HepG2 (cell line): Measurements from ENCODE around the gene ABHD17C. TPM values are rescaled to one million over a fixed set of nuclear protein-coding genes. Genes with fewer than 3 reads are reported as not detected.

Experiments
- ATAC-seq: fragments of 200-7000 bp; cut with Tn5 transposase; 3 replicates; pipeline ENCODE4 v1.9.1; 2020; ENCODE audit warnings: mild to moderate bottlenecking, moderate library complexity
- BruUV-seq: library from RNA; stranded (reverse); fragments of 400-500 nt; replicated peaks from 2 replicates; lab custom pipeline; 2021; lab: Mats Ljungman, UMichigan
- CTCF ChIA-PET: fragments of 300-600 bp; formaldehyde crosslinking; extraction: SDS; loops from one replicate; lab custom pipeline; 2021; ENCODE audit warnings: low total read pairs, inconsistent platforms, low intra/inter-chr PET ratio; lab: Yijun Ruan, JAX
- POLR2A ChIA-PET: fragments of 350-600 bp; sonication (Branson Sonifier 250); formaldehyde crosslinking; loops from one replicate; lab custom pipeline; 2020; ENCODE audit warnings: antibody characterized with exemption, inconsistent platforms; lab: Yijun Ruan, JAX
- DNase-seq: peaks from one replicate; pipeline ENCODE4 v3.0.0-alpha.2; 2015; ENCODE audit warnings: low spot score
- FAIRE-seq: peaks from 3 replicates; lab custom pipeline; 2011; peaks lifted over from hg19 to GRCh38; lab: Jason Lieb, UNC
- H2AFZ ChIP-seq: one replicate; pipeline ENCODE4 v1.6.1; 2011; ENCODE audit warnings: low read length, inconsistent platforms
- H3K27ac ChIP-seq: fragments of 300-600 bp; 3 replicates; pipeline ENCODE4 v1.8.0; 2011; ENCODE audit warnings: mixed run types, mild to moderate bottlenecking, mixed read lengths, low read length, inconsistent platforms; ENCODE audit not compliant: insufficient read depth; ENCODE audit errors: extremely low read length
- H3K27me3 ChIP-seq, 2 experiments: fragments of 200-600 bp in 1 of 2; 2 replicates in 1 of 2; 3 replicates in 1 of 2; pipeline versions ENCODE4 v1.6.0 to v1.8.0; 2011; ENCODE audit warnings: low read length in 2 of 2, mild to moderate bottlenecking in 2 of 2, moderate library complexity in 2 of 2, inconsistent platforms in 1 of 2; ENCODE audit not compliant: insufficient read depth in 2 of 2, control insufficient read depth in 1 of 2
- H3K36me3 ChIP-seq, 2 experiments: fragments of 200-600 bp in 1 of 2; replicated peaks in 1 of 2; 2 replicates in 1 of 2; 3 replicates in 1 of 2; pipeline versions ENCODE4 v1.5.1 to v1.8.0; 2011; ENCODE audit warnings: low read length in 2 of 2, inconsistent platforms in 1 of 2; ENCODE audit not compliant: insufficient read depth in 2 of 2, control insufficient read depth in 1 of 2
- H3K4me1 ChIP-seq: 2 replicates; pipeline ENCODE4 v1.5.1; 2012; ENCODE audit warnings: low read length, inconsistent platforms; ENCODE audit not compliant: insufficient read depth
- H3K4me2 ChIP-seq: 2 replicates; pipeline ENCODE4 v1.6.0; 2011; ENCODE audit warnings: low read depth, low read length, inconsistent platforms
- H3K4me3 ChIP-seq, 3 experiments: fragments of 200-600 bp in 1 of 3; sonication (generic), shearing (Covaris generic) in 1 of 3; replicated peaks in 1 of 3; 2 replicates each; pipeline ENCODE4 v1.5.1; 2011 to 2016; ENCODE audit warnings: low read length in 3 of 3, inconsistent platforms in 2 of 3, low read depth in 2 of 3, mild to moderate bottlenecking in 2 of 3, control low read depth in 1 of 3, mixed read lengths in 1 of 3; ENCODE audit not compliant: insufficient read depth in 1 of 3
- H3K79me2 ChIP-seq: one replicate; pipeline ENCODE4 v1.6.1; 2011; ENCODE audit warnings: low read length, inconsistent platforms; ENCODE audit not compliant: insufficient read depth
- H3K9ac ChIP-seq: 2 replicates; pipeline ENCODE4 v1.6.0; 2011; ENCODE audit warnings: mild to moderate bottlenecking, low read depth, low read length, inconsistent platforms; ENCODE audit not compliant: insufficient read depth
- H3K9me3 ChIP-seq: 2 replicates; pipeline ENCODE4 v1.5.1; 2012; ENCODE audit warnings: mild to moderate bottlenecking, low read length
- H4K20me1 ChIP-seq: 2 replicates; pipeline ENCODE4 v1.6.0; 2011; ENCODE audit warnings: inconsistent platforms, mild to moderate bottlenecking, low read length, moderate library complexity; ENCODE audit not compliant: insufficient read depth
- ARHGAP35 ChIP-seq: sonication (generic); formaldehyde crosslinking; IDR thresholded peaks from 2 replicates; pipeline ENCODE4 v1.9.0; 2022; ENCODE audit warnings: mild to moderate bottlenecking, inconsistent platforms, moderate library complexity, missing genetic modification reagents, borderline replicate concordance
- BCL6 ChIP-seq: IDR thresholded peaks from 2 replicates; pipeline ENCODE4 v1.6.1; 2016; ENCODE audit warnings: missing genetic modification reagents, missing compliant biosample characterization
- CENPT ChIP-seq: sonication (generic); formaldehyde crosslinking; IDR thresholded peaks from 2 replicates; pipeline ENCODE4 v1.8.0; 2022; ENCODE audit warnings: low read depth, mild to moderate bottlenecking, moderate library complexity, missing genetic modification reagents
- GATA4 ChIP-seq: sonication (generic); IDR thresholded peaks from 2 replicates; pipeline ENCODE4 v1.6.1; 2016; ENCODE audit warnings: antibody characterized with exemption, low read depth, borderline replicate concordance
- MBNL3 ChIP-seq: fragments of 250-450 bp; sonication (Bioruptor Pico); conservative IDR thresholded peaks from 2 replicates; pipeline ENCODE4 v1.8.0; 2022; ENCODE audit warnings: mild to moderate bottlenecking, inconsistent platforms
- PITX1 ChIP-seq: sonication (generic); formaldehyde crosslinking; IDR thresholded peaks from 2 replicates; pipeline ENCODE4 v1.5.1; 2020; ENCODE audit warnings: mild to moderate bottlenecking, missing genetic modification reagents
- PLSCR1 ChIP-seq: sonication (generic); formaldehyde crosslinking; IDR thresholded peaks from 2 replicates; pipeline ENCODE4 v1.5.0; 2020; ENCODE audit warnings: missing genetic modification reagents, mild to moderate bottlenecking, borderline replicate concordance
- SAFB2 ChIP-seq: sonication (generic); formaldehyde crosslinking; IDR thresholded peaks from 2 replicates; pipeline ENCODE4 v1.5.1; 2020; ENCODE audit warnings: missing genetic modification reagents, low read depth, mild to moderate bottlenecking, borderline replicate concordance
- TCF12 ChIP-seq, 2 experiments: fragments of 450-650 bp in 1 of 2; sonication (generic) in 1 of 2; formaldehyde crosslinking in 1 of 2; IDR thresholded peaks; 2 replicates each; pipeline versions ENCODE4 v1.6.1 to v1.8.0; 2017 to 2022; ENCODE audit warnings: antibody characterized with exemption in 1 of 2, mild to moderate bottlenecking in 1 of 2, missing genetic modification reagents in 1 of 2, moderate library complexity in 1 of 2
- ZNF12 ChIP-seq: sonication (generic); formaldehyde crosslinking; IDR thresholded peaks from 2 replicates; pipeline ENCODE4 v1.5.0; 2020; ENCODE audit warnings: missing genetic modification reagents
- ZNF441 ChIP-seq: sonication (generic); formaldehyde crosslinking; IDR thresholded peaks from 2 replicates; pipeline ENCODE4 v1.7.0; 2021; ENCODE audit warnings: missing genetic modification reagents, borderline replicate concordance
- ZNF749 ChIP-seq: sonication (generic); formaldehyde crosslinking; IDR thresholded peaks from 2 replicates; pipeline ENCODE4 v1.8.0; 2022; ENCODE audit warnings: mild to moderate bottlenecking, missing genetic modification reagents, moderate library complexity, borderline replicate concordance
- ZNF784 ChIP-seq: sonication (generic); formaldehyde crosslinking; IDR thresholded peaks from 2 replicates; pipeline ENCODE4 v1.5.1; 2020; ENCODE audit warnings: missing genetic modification reagents, mild to moderate bottlenecking, borderline replicate concordance
- WGBS: methylation state at CpG from one replicate; pipeline ENCODE4 v1.1.6; 2017; ENCODE audit warnings: low lambda C conversion rate; 5-methylcytosine and 5-hydroxymethylcytosine counted together
- in situ Hi-C: cut with HindIII; loops from 2 replicates; pipeline ENCODE4 v1.10.0; 2017; ENCODE audit warnings: low pct_unique_long_range_greater_than_20kb; ENCODE audit not compliant: extremely low pct_ligation_motif_present
- intact Hi-C: fragments of 100-400 bp; cut with micrococcal nuclease; formaldehyde crosslinking; loops from one replicate; pipeline ENCODE4 v1.10.0; 2022; ENCODE audit not compliant: unreplicated experiment
- polyA plus RNA-seq, 8 experiments: library from polyadenylated mRNA; depleted of rRNA in 3 of 8; stranded (reverse) in 7 of 8; unstranded in 1 of 8; fragments of >200 nt; fragmentation: Illumina TruSeq in 4 of 8; extraction: Trizol in 4 of 8; gene quantifications; 2 replicates each; pipeline versions ENCODE4 v1.2.1 to v1.2.3, GENCODE V29; 2011 to 2016; ENCODE audit warnings: low read depth in 4 of 8, missing spikeins in 1 of 8, mixed read lengths in 1 of 8; ENCODE audit not compliant: insufficient read depth in 1 of 8
- total RNA-seq, 5 experiments: library from RNA; depleted of rRNA; stranded (reverse); fragments of >200 nt; fragmentation: Illumina TruSeq; extraction: Trizol; gene quantifications; 2 replicates each; pipeline ENCODE4 v1.2.3, GENCODE V29; 2016; ENCODE audit warnings: low read depth in 1 of 5
- TF ChIP-seq, protein P1 (sequence below): sonication (generic); formaldehyde crosslinking; IDR thresholded peaks from 2 replicates; pipeline ENCODE4 v1.5.1; 2020; ENCODE audit warnings: mild to moderate bottlenecking, missing genetic modification reagents, borderline replicate concordance
- TF ChIP-seq, protein P2 (sequence below): IDR thresholded peaks from 2 replicates; pipeline ENCODE4 v1.6.1; 2012; ENCODE audit warnings: low read depth, low read length, improper control_type of control experiment

The ABHD17C gene
- total and polyA plus RNA-seq, 2 of the 13 experiments (the other 11 are each of a cell fraction or from before 2014, with no cell fraction given): 2.9 to 3.9 TPM

DNA sequence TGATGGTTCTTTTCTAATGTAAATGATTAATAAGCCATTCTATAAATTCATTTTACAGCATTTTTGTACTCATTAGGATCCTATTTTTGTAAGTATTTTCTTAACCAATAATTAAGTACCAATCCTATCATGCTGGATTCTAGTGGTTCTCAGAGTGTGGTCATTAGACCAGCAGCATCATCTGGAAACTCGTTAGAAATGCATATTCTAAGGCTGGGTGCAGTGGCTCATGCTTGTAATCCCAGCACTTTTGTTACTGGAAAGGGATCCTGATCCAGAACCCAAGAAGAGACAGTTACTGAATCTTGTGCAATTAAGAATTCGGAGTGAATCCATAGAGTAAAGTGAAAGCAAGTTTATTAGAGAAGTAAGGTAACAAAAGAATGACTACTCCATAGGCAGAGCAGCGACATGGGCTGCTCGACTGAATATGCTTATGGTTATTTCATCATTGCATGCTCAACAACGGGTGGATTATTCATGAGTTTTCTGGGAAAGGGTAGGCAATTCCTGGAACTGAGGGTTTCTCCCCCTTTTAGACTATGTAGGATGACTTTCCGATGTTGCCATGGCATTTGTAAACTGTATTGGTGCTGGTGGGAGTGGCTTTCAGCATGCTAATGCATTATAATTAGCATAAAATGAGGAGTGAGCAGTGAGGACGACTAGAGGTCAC is 74.2 kb downstream of the ABHD17C start:
- ChIA-PET CTCF (no interaction called here), POLR2A (no interaction called here)
- Histone ChIP-seq H3K79me2 (no peaks in the 10 kb centered on the region), H4K20me1 (no peaks in the 10 kb centered on the region), H3K4me3 (no peak overlapping the region), H2AFZ (no peak overlapping the region), H3K27me3 (no peaks in the 10 kb centered on the region), H3K36me3 (no peaks in the 10 kb centered on the region), H3K4me1 (peaks cover 10% of the 10 kb centered on the region), H3K9ac (no peak overlapping the region), H3K4me2 (no peak overlapping the region), H3K27ac (no peak overlapping the region), H3K9me3 (no peaks in the 10 kb centered on the region)
- intact Hi-C loops (no loop called here), in situ Hi-C loops (no loop called here)
- no peak for ATAC-seq
- 46% methylated on average over 7 of the region's 7 CpGs for WGBS
- no peak for FAIRE-seq
- no TSS peak for BruUV-seq
- no peak for DNase-seq
- TF ChIP-seq PITX1 (CRISPR knock-in tag): no peak
- no peak for TF ChIP-seq SAFB2
- no peak for TF ChIP-seq ZNF12 (CRISPR knock-in tag)
- TF ChIP-seq CENPT: no peak
- no peak for TF ChIP-seq MBNL3 (CRISPR knock-in tag)
- TF ChIP-seq, protein P1, sequence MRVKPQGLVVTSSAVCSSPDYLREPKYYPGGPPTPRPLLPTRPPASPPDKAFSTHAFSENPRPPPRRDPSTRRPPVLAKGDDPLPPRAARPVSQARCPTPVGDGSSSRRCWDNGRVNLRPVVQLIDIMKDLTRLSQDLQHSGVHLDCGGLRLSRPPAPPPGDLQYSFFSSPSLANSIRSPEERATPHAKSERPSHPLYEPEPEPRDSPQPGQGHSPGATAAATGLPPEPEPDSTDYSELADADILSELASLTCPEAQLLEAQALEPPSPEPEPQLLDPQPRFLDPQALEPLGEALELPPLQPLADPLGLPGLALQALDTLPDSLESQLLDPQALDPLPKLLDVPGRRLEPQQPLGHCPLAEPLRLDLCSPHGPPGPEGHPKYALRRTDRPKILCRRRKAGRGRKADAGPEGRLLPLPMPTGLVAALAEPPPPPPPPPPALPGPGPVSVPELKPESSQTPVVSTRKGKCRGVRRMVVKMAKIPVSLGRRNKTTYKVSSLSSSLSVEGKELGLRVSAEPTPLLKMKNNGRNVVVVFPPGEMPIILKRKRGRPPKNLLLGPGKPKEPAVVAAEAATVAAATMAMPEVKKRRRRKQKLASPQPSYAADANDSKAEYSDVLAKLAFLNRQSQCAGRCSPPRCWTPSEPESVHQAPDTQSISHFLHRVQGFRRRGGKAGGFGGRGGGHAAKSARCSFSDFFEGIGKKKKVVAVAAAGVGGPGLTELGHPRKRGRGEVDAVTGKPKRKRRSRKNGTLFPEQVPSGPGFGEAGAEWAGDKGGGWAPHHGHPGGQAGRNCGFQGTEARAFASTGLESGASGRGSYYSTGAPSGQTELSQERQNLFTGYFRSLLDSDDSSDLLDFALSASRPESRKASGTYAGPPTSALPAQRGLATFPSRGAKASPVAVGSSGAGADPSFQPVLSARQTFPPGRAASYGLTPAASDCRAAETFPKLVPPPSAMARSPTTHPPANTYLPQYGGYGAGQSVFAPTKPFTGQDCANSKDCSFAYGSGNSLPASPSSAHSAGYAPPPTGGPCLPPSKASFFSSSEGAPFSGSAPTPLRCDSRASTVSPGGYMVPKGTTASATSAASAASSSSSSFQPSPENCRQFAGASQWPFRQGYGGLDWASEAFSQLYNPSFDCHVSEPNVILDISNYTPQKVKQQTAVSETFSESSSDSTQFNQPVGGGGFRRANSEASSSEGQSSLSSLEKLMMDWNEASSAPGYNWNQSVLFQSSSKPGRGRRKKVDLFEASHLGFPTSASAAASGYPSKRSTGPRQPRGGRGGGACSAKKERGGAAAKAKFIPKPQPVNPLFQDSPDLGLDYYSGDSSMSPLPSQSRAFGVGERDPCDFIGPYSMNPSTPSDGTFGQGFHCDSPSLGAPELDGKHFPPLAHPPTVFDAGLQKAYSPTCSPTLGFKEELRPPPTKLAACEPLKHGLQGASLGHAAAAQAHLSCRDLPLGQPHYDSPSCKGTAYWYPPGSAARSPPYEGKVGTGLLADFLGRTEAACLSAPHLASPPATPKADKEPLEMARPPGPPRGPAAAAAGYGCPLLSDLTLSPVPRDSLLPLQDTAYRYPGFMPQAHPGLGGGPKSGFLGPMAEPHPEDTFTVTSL (CRISPR knock-in tag): no peak
- TF ChIP-seq BCL6 (CRISPR knock-in tag): no peak
- TF ChIP-seq, protein P2, sequence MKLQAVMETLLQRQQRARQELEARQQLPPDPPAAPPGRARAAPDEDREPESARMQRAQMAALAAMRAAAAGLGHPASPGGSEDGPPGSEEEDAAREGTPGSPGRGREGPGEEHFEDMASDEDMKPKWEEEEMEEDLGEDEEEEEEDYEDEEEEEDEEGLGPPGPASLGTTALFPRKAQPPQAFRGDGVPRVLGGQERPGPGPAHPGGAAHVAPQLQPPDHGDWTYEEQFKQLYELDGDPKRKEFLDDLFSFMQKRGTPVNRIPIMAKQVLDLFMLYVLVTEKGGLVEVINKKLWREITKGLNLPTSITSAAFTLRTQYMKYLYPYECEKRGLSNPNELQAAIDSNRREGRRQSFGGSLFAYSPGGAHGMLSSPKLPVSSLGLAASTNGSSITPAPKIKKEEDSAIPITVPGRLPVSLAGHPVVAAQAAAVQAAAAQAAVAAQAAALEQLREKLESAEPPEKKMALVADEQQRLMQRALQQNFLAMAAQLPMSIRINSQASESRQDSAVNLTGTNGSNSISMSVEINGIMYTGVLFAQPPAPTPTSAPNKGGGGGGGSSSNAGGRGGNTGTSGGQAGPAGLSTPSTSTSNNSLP: no peak
- no peak for TF ChIP-seq GATA4
- TF ChIP-seq ZNF784 (CRISPR knock-in tag): no peak
- no peak for TF ChIP-seq ZNF749
- TF ChIP-seq TCF12 (IDR thresholded peaks at IDR 0.05): no peak
- TF ChIP-seq TCF12 (CRISPR knock-in tag; IDR thresholded peaks at IDR 0.05): no peak
- TF ChIP-seq PLSCR1: no peak
- TF ChIP-seq ZNF441 (CRISPR knock-in tag): no peak
- no peak for TF ChIP-seq ARHGAP35 (CRISPR knock-in tag)
